GM12873 (cell line): ENCODE results near the gene FAS.

ENCODE experiments used
- TF ChIP-seq, protein P1 (sequence below): IDR thresholded peaks from 2 replicates; pipeline ENCODE4 v1.5.1; 2012; ENCODE audit warnings: low read depth, mild to moderate bottlenecking, moderate library complexity, low read length, control low read depth; ENCODE audit not compliant: insufficient read depth; ENCODE audit errors: missing control alignments

Gene FAS

GRCh38 chr10:89030791-89031190, 40.2 kb downstream of the FAS start:
- TF ChIP-seq, protein P1, sequence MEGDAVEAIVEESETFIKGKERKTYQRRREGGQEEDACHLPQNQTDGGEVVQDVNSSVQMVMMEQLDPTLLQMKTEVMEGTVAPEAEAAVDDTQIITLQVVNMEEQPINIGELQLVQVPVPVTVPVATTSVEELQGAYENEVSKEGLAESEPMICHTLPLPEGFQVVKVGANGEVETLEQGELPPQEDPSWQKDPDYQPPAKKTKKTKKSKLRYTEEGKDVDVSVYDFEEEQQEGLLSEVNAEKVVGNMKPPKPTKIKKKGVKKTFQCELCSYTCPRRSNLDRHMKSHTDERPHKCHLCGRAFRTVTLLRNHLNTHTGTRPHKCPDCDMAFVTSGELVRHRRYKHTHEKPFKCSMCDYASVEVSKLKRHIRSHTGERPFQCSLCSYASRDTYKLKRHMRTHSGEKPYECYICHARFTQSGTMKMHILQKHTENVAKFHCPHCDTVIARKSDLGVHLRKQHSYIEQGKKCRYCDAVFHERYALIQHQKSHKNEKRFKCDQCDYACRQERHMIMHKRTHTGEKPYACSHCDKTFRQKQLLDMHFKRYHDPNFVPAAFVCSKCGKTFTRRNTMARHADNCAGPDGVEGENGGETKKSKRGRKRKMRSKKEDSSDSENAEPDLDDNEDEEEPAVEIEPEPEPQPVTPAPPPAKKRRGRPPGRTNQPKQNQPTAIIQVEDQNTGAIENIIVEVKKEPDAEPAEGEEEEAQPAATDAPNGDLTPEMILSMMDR, result no peak

GRCh38 chr10:89032141-89032891, 41.7 kb downstream of the FAS start:
- TF ChIP-seq, protein P1, result no peak

DNA sequence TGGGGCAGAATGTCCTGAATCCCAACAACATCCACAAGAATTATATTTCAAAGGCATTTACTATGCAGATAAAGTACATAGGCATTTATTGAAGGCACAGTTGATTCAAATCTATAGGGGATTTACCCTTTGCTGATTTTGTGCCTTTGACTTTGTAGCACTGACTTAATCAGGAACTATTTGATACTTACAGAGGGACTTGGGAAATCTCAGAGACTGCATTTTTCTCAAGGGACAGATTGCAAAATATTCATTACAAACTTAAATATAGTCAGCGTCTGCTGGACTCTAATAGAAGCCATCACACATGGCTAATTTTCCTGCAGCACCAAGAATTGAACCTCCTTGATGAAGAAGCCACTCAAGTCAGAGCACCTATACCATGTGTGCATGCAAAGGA, 44.9 kb downstream of the FAS start:
- TF ChIP-seq, protein P1, result no peak

- TF ChIP-seq, protein P1, result no peak
Observed at GRCh38 chr10:89037096-89037495, 46.5 kb downstream of the FAS start.

- TF ChIP-seq, protein P1, result no peak
Observed at GRCh38 chr10:89042562-89042961, 52.0 kb downstream of the FAS start.

GRCh38 chr10:89043052-89043451, 52.5 kb downstream of the FAS start:
- TF ChIP-seq, protein P1, result no peak

DNA sequence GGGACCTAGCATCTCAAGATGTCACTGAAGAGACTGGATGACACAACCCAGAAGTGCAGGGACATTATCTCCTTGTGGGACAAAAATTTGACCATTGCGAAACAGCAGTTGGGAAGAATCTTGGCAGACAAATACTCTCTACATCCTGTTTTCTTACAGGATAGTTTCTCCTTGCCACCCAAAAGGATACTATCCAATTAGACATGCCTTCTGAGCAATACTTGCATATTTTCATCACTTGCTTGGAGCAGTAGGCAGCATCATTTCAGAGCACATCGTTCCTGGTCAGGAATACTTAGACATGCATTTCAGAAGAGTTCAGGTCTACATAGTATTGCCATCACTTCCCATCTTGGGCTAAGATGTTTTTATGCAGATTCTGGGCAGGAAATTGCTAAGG, 56.8 kb downstream of the FAS start:
- TF ChIP-seq, protein P1, result no peak
